ENCODE results near the gene CDH5. TPM values are rescaled to one million over a fixed set of nuclear protein-coding genes. Genes with fewer than 3 reads are reported as not detected.

Gene CDH5
- total RNA-seq, 1 experiment from 2014 or later: not detected

- no peaks in the 10 kb centered on the region for H3K9me2 ChIP-seq (replicated peaks; ENCODE audit: low read length)
- no peak overlapping the region for H3K27ac ChIP-seq (ENCODE audit: low read length)
- ChIA-PET POLR2A (ENCODE audit: unreplicated experiment) (no interaction called here), CTCF (no interaction called here)
- no peak for TF ChIP-seq EZH2 (IDR thresholded peaks at IDR 0.05; ENCODE audit: low read length, unreplicated experiment)
- TF ChIP-seq CTCF (conservative IDR thresholded peaks at IDR 0.05; ENCODE audit: low read depth, low read length): no peak
- no peak for TF ChIP-seq EZH2phosphoT487 (IDR thresholded peaks at IDR 0.05; ENCODE audit: borderline replicate concordance, low read length)
- intact Hi-C loops (cut with micrococcal nuclease): no loop called here
- peaks cover 7% of the 10 kb centered on the region for H3K4me1 ChIP-seq (ENCODE audit: insufficient read depth, low read length)
- no peak overlapping the region for H3K4me2 ChIP-seq (ENCODE audit: low read length)
- no peak overlapping the region for H2AFZ ChIP-seq (ENCODE audit: low read length)
- DNase-seq (no peak), ATAC-seq (no peak)
- no TSS peak for BruUV-seq (replicated peaks)
- H3K27me3 ChIP-seq (ENCODE audit: low read length): no peaks in the 10 kb centered on the region
- no peaks in the 10 kb centered on the region for H3K36me3 ChIP-seq (ENCODE audit: low read depth, low read length)
- H3F3A ChIP-seq (ENCODE audit: low read length, unreplicated experiment): no peaks in the 10 kb centered on the region
- H3K4me3 ChIP-seq (ENCODE audit: low read length): no peak overlapping the region
- H3K9ac ChIP-seq (ENCODE audit: low read length): no peak overlapping the region
- H4K20me1 ChIP-seq (ENCODE audit: low read length): no peaks in the 10 kb centered on the region
- H3K9me3 ChIP-seq (ENCODE audit: low read length): no peaks in the 10 kb centered on the region
- no peaks in the 10 kb centered on the region for H3K79me2 ChIP-seq (ENCODE audit: low read length)
Observed at GRCh38 chr16:66438536-66438935, 72.0 kb downstream of the CDH5 start.

- intact Hi-C loops (cut with micrococcal nuclease): no loop called here
- H3K36me3 ChIP-seq (ENCODE audit: low read depth, low read length): no peaks in the 10 kb centered on the region
- no TSS peak for BruUV-seq (replicated peaks)
- no peak for DNase-seq
- no peak overlapping the region for H3K27ac ChIP-seq (ENCODE audit: low read length)
- POLR2A ChIA-PET (ENCODE audit: unreplicated experiment): no interaction called here
- H3K4me3 ChIP-seq (ENCODE audit: low read length): no peak overlapping the region
- no peaks in the 10 kb centered on the region for H3K79me2 ChIP-seq (ENCODE audit: low read length)
- no peaks in the 10 kb centered on the region for H3K9me2 ChIP-seq (replicated peaks; ENCODE audit: low read length)
- TF ChIP-seq EZH2 (IDR thresholded peaks at IDR 0.05; ENCODE audit: low read length, unreplicated experiment): no peak
- no peak for TF ChIP-seq CTCF (conservative IDR thresholded peaks at IDR 0.05; ENCODE audit: low read depth, low read length)
- TF ChIP-seq EZH2phosphoT487 (IDR thresholded peaks at IDR 0.05; ENCODE audit: borderline replicate concordance, low read length): no peak
- H3K27me3 ChIP-seq (ENCODE audit: low read length): no peaks in the 10 kb centered on the region
- no peaks in the 10 kb centered on the region for H3F3A ChIP-seq (ENCODE audit: low read length, unreplicated experiment)
- peaks cover 3% of the 10 kb centered on the region for H3K4me1 ChIP-seq (ENCODE audit: insufficient read depth, low read length)
- ATAC-seq: no peak
- CTCF ChIA-PET: no interaction called here
- H3K4me2 ChIP-seq (ENCODE audit: low read length): no peak overlapping the region
- no peaks in the 10 kb centered on the region for H4K20me1 ChIP-seq (ENCODE audit: low read length)
- H3K9ac ChIP-seq (ENCODE audit: low read length): no peak overlapping the region
- no peaks in the 10 kb centered on the region for H3K9me3 ChIP-seq (ENCODE audit: low read length)
- no peak overlapping the region for H2AFZ ChIP-seq (ENCODE audit: low read length)
Observed at GRCh38 chr16:66439051-66439730, 72.7 kb downstream of the CDH5 start.

GRCh38 chr16:66440271-66440802 lies 73.8 kb downstream of the CDH5 start:
- TF ChIP-seq CTCF (conservative IDR thresholded peaks at IDR 0.05; ENCODE audit: low read depth, low read length): no peak
- no peak for TF ChIP-seq EZH2phosphoT487 (IDR thresholded peaks at IDR 0.05; ENCODE audit: borderline replicate concordance, low read length)
- no peak for TF ChIP-seq EZH2 (IDR thresholded peaks at IDR 0.05; ENCODE audit: low read length, unreplicated experiment)
- ChIA-PET POLR2A (ENCODE audit: unreplicated experiment) (no interaction called here), CTCF (no interaction called here)
- no peak overlapping the region for H3K9ac ChIP-seq (ENCODE audit: low read length)
- H3K27me3 ChIP-seq (ENCODE audit: low read length): no peaks in the 10 kb centered on the region
- no peaks in the 10 kb centered on the region; the same call in 1 of the 2 replicates for H3K4me1 ChIP-seq (ENCODE audit: insufficient read depth, low read length)
- H2AFZ ChIP-seq (ENCODE audit: low read length): no peak overlapping the region
- H4K20me1 ChIP-seq (ENCODE audit: low read length): no peaks in the 10 kb centered on the region
- intact Hi-C loops (cut with micrococcal nuclease): no loop called here
- H3F3A ChIP-seq (ENCODE audit: low read length, unreplicated experiment): no peaks in the 10 kb centered on the region
- H3K9me3 ChIP-seq (ENCODE audit: low read length): no peaks in the 10 kb centered on the region
- H3K4me2 ChIP-seq (ENCODE audit: low read length): no peak overlapping the region
- DNase-seq: no peak
- no peak overlapping the region for H3K4me3 ChIP-seq (ENCODE audit: low read length)
- no peaks in the 10 kb centered on the region for H3K79me2 ChIP-seq (ENCODE audit: low read length)
- no peak for ATAC-seq
- no peaks in the 10 kb centered on the region for H3K9me2 ChIP-seq (replicated peaks; ENCODE audit: low read length)
- H3K36me3 ChIP-seq (ENCODE audit: low read depth, low read length): no peaks in the 10 kb centered on the region
- no TSS peak for BruUV-seq (replicated peaks)
- no peak overlapping the region for H3K27ac ChIP-seq (ENCODE audit: low read length)

Data from PC-3 (cell line).